Measurements from ENCODE around the gene THADA.

DNA sequence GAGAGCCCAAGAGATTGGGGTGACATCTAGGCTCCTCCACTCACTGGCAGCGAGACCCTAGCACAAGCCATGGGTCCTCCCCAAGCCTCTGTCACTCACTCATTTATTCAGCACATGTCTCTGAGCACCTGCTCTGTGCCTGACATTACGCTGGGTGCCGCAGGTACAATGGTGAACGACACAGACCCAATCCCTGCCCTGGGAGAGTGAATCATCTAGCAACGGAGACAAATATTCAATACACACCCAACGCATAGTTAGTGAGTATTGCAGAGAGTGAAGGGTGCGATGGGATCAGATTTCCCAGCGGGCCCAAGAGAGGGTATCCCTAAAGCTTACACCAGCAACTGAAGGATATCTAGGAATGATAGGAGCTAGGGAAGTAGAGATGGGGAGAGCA is 414.9 kb downstream of the THADA start:
- TF ChIP-seq, protein P1, sequence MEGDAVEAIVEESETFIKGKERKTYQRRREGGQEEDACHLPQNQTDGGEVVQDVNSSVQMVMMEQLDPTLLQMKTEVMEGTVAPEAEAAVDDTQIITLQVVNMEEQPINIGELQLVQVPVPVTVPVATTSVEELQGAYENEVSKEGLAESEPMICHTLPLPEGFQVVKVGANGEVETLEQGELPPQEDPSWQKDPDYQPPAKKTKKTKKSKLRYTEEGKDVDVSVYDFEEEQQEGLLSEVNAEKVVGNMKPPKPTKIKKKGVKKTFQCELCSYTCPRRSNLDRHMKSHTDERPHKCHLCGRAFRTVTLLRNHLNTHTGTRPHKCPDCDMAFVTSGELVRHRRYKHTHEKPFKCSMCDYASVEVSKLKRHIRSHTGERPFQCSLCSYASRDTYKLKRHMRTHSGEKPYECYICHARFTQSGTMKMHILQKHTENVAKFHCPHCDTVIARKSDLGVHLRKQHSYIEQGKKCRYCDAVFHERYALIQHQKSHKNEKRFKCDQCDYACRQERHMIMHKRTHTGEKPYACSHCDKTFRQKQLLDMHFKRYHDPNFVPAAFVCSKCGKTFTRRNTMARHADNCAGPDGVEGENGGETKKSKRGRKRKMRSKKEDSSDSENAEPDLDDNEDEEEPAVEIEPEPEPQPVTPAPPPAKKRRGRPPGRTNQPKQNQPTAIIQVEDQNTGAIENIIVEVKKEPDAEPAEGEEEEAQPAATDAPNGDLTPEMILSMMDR (IDR thresholded peaks at IDR 0.05) = no peak
- TF ChIP-seq POLR2A (IDR thresholded peaks at IDR 0.05) = no peak
- no peak for TF ChIP-seq EP300 (IDR thresholded peaks at IDR 0.05)
- no peak for TF ChIP-seq POLR2AphosphoS5 (IDR thresholded peaks at IDR 0.05)
